AG08396 (cell line): ENCODE data around the gene HMGB1.
A peak's percentile ranks its signal among the peaks of the same experiment; 100 is the strongest.

Experiments used
- DNase-seq: peaks from one replicate; pipeline ENCODE4 v3.0.0; 2012; ENCODE audit warnings: low spot score, mixed read lengths

HMGB1 gene

GRCh38 chr13:30429721-30430694 lies 35.7 kb downstream of the HMGB1 start:
- peak; percentile 77 for DNase-seq

GRCh38 chr13:30429235-30429634 lies 36.5 kb downstream of the HMGB1 start:
- no peak for DNase-seq

- DNase-seq: no peak
Measured at GRCh38 chr13:30423891-30424290, 41.8 kb downstream of the HMGB1 start.

GRCh38 chr13:30422054-30422839 lies 43.5 kb downstream of the HMGB1 start, which contains the start of gene UBE2L5:
Gene UBE2L5, plus strand, starts transcription at chr13:30422493. Its CDS starts 5,498 bp downstream, at chr13:30427991.
- peak; percentile 77 for DNase-seq

GRCh38 chr13:30421093-30422053 lies 44.4 kb downstream of the HMGB1 start:
- peak; percentile 86 for DNase-seq

GRCh38 chr13:30418717-30419459 lies 46.8 kb downstream of the HMGB1 start:
- DNase-seq: no peak

GRCh38 chr13:30418075-30418716 lies 47.5 kb downstream of the HMGB1 start:
- DNase-seq: no peak

- DNase-seq: no peak
Measured at GRCh38 chr13:30416471-30416870, 49.3 kb downstream of the HMGB1 start.

GRCh38 chr13:30415430-30416030 lies 50.2 kb downstream of the HMGB1 start:
- no peak for DNase-seq

- no peak for DNase-seq
Measured at GRCh38 chr13:30413842-30414241, 51.9 kb downstream of the HMGB1 start.

- no peak for DNase-seq
Measured at GRCh38 chr13:30412346-30412745, 53.4 kb downstream of the HMGB1 start.

GRCh38 chr13:30410705-30411125 lies 55.0 kb downstream of the HMGB1 start:
- no peak for DNase-seq

GRCh38 chr13:30409886-30410704 lies 55.6 kb downstream of the HMGB1 start:
- DNase-seq: peak; percentile 68

GRCh38 chr13:30408319-30409101 lies 57.2 kb downstream of the HMGB1 start:
- DNase-seq: peak; percentile 90

GRCh38 chr13:30406779-30407416 lies 58.8 kb downstream of the HMGB1 start:
- DNase-seq: no peak
